Measurements from ENCODE around the gene SMTN.

SMTN gene

DNA sequence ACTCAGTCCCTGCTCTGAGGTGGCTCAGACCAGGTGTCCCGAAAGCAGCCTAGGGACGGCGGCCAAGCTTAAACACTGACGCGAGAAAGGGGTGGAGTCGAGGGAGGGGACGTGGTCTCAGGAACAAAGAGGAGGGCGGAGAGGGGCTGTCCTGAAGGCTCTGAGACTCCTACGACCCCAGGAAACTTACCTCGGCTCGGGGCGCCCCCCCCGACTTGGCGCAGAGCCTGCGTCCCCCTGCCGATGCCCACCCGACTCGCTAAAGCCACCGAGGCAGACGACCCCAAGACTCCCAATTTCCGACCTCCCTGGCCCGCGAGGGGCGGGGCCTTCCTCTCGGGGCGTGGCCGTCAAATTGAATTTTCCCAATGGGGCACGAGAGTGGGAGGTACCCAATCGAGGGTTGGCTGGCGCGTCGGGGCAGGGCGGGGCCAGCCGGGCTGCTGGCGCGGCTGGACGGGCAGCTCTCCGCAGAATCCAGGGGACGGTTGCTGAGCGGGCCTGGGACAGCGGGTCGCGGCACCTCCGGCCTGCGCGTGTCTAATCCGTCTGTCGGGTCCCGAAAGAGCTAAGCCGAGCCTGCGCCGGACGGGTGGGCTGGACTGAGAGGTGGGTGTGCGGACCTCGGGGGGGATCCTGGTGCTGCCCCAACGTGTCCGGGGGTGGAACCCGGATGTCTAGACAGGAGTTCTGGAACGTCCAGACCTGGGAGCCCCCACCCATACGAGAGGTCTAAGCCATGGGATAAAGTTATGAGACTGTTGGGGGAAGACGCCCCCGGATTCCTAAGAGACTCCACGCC is at the start of gene SMTN:
Gene SMTN, plus strand, starts transcription at position 471 of the 802 bp plus-strand sequence. CDS start 1,941 bp downstream, outside the sequence.
- H3K27ac ChIP-seq, result peak within 1 kb of the TSS; percentile 65
- TF ChIP-seq, protein P1, sequence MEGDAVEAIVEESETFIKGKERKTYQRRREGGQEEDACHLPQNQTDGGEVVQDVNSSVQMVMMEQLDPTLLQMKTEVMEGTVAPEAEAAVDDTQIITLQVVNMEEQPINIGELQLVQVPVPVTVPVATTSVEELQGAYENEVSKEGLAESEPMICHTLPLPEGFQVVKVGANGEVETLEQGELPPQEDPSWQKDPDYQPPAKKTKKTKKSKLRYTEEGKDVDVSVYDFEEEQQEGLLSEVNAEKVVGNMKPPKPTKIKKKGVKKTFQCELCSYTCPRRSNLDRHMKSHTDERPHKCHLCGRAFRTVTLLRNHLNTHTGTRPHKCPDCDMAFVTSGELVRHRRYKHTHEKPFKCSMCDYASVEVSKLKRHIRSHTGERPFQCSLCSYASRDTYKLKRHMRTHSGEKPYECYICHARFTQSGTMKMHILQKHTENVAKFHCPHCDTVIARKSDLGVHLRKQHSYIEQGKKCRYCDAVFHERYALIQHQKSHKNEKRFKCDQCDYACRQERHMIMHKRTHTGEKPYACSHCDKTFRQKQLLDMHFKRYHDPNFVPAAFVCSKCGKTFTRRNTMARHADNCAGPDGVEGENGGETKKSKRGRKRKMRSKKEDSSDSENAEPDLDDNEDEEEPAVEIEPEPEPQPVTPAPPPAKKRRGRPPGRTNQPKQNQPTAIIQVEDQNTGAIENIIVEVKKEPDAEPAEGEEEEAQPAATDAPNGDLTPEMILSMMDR (conservative IDR thresholded peaks at IDR 0.05), result no peak

GRCh38 chr22:31036671-31037550 is 44.2 kb upstream of the SMTN start:
- TF ChIP-seq, protein P1 (conservative IDR thresholded peaks at IDR 0.05), result 0 out of 2 replicates have a peak, but pooled peaks have one; percentile 30
- H3K27ac ChIP-seq, result no peak overlapping the region

DNA sequence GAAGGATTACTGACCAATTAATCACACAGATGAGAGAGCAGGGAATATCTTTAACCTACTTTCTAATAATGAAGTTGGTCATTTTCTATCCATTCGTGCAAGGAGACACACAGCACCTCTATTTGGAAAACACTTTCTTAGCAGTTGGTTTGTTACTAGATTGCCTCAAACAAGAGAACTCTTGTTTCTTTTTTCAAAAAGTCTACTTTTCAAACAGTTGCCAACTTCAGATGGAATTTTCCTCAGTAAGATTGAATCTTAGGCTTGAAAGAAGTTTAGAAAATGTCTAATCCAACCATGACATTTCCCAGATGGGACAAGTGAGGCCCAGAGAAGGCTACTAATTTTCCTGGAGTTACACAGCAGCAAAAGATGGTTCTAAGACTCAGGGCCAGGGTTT is 42.4 kb upstream of the SMTN start:
- no peak overlapping the region for H3K27ac ChIP-seq
- TF ChIP-seq, protein P1 (conservative IDR thresholded peaks at IDR 0.05), result no peak

DNA sequence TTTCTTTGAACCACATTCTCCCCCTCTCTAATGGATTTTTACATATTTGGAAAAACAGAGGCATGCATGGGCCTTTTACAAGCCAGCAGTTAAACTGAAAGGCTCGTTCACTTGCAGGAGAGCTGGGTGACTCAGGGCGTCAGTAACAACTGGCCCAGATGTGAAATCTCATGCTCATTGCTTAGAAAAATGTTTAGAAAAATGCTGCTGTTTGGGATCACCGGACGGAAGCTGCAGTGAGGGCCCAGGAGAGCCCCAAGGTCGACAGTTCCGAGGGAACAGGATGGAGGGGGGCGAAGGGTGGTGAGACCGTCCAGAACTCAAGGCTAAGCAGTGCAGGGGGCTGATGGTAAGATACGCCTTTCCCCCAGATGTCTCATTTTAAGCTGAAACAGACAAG is 41.7 kb upstream of the SMTN start:
- H3K27ac ChIP-seq, result no peak overlapping the region
- TF ChIP-seq, protein P1 (conservative IDR thresholded peaks at IDR 0.05), result no peak

DNA sequence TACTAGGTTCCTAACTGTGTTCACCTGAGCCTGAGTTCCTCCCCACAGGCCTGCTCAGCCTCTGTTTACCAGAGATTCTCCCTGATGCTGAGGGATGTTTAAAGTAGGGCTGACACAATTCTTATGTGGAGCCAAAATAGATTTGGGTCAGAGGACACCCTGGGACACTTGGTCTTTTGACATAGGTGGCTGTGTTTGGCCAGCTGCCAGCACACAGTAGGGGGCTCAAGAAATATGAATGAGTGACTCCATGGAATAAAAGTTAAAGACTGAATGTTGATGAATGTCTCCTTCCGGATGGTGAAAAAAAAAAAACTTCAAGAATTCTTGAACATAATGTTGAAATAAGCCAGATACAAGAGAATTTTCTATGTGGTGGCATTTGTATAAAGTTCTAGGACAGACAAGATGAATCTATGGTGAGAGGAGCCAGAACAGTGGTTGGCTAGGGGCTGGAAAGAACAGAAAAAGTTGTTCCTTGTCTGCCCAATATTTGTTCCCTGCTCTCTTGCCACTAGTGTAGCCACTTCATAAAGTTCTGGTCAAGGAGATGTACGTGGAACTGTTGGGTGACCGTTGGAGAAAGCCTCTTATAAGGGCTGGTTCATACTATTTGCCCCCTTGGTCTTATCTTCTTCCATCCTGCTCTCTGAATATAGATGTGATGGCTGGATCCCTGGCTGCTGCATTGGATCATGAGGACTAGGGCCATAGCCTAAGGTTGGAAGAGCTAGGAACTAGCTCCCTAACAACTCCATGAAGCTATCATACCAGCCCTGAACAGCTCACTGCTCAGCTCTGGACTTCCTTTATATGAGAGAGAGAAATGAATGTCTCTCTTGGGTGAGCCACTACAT is 40.3 kb upstream of the SMTN start:
- no peak overlapping the region for H3K27ac ChIP-seq
- TF ChIP-seq, protein P1 (conservative IDR thresholded peaks at IDR 0.05), result no peak

DNA sequence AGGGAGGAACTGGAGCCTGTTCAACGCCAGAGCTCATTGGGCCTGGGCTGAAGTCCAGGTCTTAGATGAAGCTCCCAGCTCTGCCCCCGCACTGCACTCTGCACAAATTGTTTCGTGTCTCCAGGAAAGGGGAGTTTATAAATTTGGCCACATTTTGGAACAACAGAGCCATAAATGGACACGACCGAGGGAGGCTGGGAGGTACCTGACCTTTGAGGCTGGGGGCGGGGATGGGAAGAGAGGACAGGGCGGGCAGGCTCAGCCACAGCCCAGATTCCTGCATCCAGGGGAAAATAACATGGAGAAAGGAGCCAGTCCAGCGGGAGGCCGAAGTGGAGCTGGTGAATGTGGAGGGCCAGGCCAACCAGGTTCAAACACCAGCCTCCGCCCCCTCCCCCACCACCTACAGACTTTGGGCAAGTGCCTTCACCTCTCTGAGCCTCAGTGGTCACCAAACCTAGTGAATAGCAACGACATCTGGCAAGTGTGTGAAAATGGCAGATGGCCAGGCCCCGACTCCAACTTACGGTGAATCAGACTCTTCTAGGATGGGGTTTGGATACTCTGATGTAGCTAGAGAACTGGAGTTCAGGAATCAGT is 36.8 kb upstream of the SMTN start:
- TF ChIP-seq, protein P1 (conservative IDR thresholded peaks at IDR 0.05), result no peak
- no peak overlapping the region for H3K27ac ChIP-seq
